Smooth muscle cell (in vitro differentiated cells): ENCODE data around the gene FMO4. TPM values are rescaled to one million over a fixed set of nuclear protein-coding genes. Genes with fewer than 3 reads are reported as not detected.
"Not testable (repeated sequence)": the region's sequence is repeated elsewhere in the genome, so short reads cannot be mapped to it uniquely, and the experiment has no call there.

ENCODE experiments used
- DNase-seq: peaks from one replicate; lab custom pipeline; 2025; ENCODE audit not compliant: unreplicated experiment; lab: John Stamatoyannopoulos, UW
- H2AFZ ChIP-seq: fragments of 200-600 bp; sonication (generic); 2 replicates; pipeline ENCODE4 v1.6.0; 2016; ENCODE audit warnings: antibody characterized with exemption, low read depth, mild to moderate bottlenecking
- H3F3A ChIP-seq: fragments of 200-600 bp; sonication (generic); 2 replicates; pipeline ENCODE4 v1.6.0; 2017; ENCODE audit warnings: antibody characterized with exemption, low read depth
- H3K27ac ChIP-seq: fragments of 200-600 bp; sonication (generic); 2 replicates; pipeline ENCODE4 v1.5.1; 2016; ENCODE audit warnings: low read depth, mild to moderate bottlenecking
- H3K27me3 ChIP-seq: fragments of 200-600 bp; sonication (generic); 2 replicates; pipeline ENCODE4 v1.6.1; 2016; ENCODE audit warnings: low read depth, mild to moderate bottlenecking
- H3K36me3 ChIP-seq: fragments of 200-600 bp; sonication (generic); 2 replicates; pipeline ENCODE4 v1.5.1; 2016; ENCODE audit warnings: low read depth
- H3K4me1 ChIP-seq: fragments of 200-600 bp; sonication (generic); 2 replicates; pipeline ENCODE4 v1.5.1; 2016; ENCODE audit warnings: low read depth
- H3K4me2 ChIP-seq: fragments of 200-600 bp; sonication (generic); 2 replicates; pipeline ENCODE4 v1.6.0; 2016; ENCODE audit warnings: mild to moderate bottlenecking
- H3K4me3 ChIP-seq: fragments of 200-600 bp; sonication (generic); 2 replicates; pipeline ENCODE4 v1.5.1; 2016; ENCODE audit warnings: mild to moderate bottlenecking
- H3K79me2 ChIP-seq: fragments of 200-600 bp; sonication (generic); 2 replicates; pipeline ENCODE4 v1.6.0; 2016; ENCODE audit warnings: low read depth, mild to moderate bottlenecking
- H3K9ac ChIP-seq: fragments of 200-600 bp; sonication (generic); 2 replicates; pipeline ENCODE4 v1.6.0; 2016; ENCODE audit warnings: low read depth
- H3K9me3 ChIP-seq: fragments of 200-600 bp; sonication (generic); replicated peaks from 2 replicates; pipeline ENCODE4 v1.5.1; 2016; ENCODE audit warnings: low read depth
- H4K20me1 ChIP-seq: fragments of 200-600 bp; sonication (generic); 2 replicates; pipeline ENCODE4 v1.6.0; 2016; ENCODE audit warnings: low read depth
- WGBS: methylation state at CpG from one replicate; pipeline ENCODE4 v1.1.7; 2016; ENCODE audit warnings: low lambda C conversion rate; 5-methylcytosine and 5-hydroxymethylcytosine counted together
- polyA plus RNA-seq: library from polyadenylated mRNA; unstranded; fragments of >200 nt; fragmentation: Nextera tagmentation; extraction: Ambion mirVana; gene quantifications from 2 replicates; pipeline ENCODE4 v1.2.1, GENCODE V29; 2016
- small RNA-seq: library from RNA; depleted of rRNA; stranded (forward); fragments of <200 nt; gene quantifications from one replicate; pipeline ENCODE3, GENCODE V24; 2014
- total RNA-seq: library from RNA; depleted of rRNA; stranded (reverse); fragments of >200 nt; gene quantifications from 2 replicates; pipeline ENCODE4 v1.2.3, GENCODE V29; 2014
- TF ChIP-seq, protein P1 (sequence below): fragments of 200-600 bp; sonication (generic); IDR thresholded peaks from 2 replicates; pipeline ENCODE4 v1.5.1; 2017; ENCODE audit warnings: borderline replicate concordance, mild to moderate bottlenecking, antibody characterized with exemption; ENCODE audit not compliant: insufficient read depth, poor library complexity, severe bottlenecking

Gene FMO4
- total and polyA plus RNA-seq, 2 experiments from 2014 or later, result 2.0 TPM

DNA sequence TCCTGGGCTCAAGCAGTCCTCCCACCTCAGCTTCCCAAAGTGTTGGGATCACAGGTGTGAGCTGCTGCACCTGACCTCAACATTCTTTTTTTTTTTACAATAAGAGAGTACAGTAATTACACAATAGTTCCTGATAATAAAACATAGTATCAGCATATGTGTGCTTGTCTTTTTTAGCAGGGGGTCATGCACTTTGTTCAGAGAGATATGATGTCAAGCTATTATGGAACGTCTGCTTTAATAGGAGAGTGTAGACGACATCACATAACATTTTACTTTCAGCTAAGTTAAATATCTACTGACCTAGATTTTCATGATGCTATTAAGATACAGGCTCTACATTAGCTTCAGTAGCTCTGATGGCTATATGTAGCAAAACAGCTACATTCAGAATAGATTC lies 70.5 kb downstream of the FMO4 start:
- H3K4me2 ChIP-seq, result no peak overlapping the region
- H2AFZ ChIP-seq, result no peak overlapping the region
- no peaks in the 10 kb centered on the region for H3K27me3 ChIP-seq
- H3K36me3 ChIP-seq, result no peaks in the 10 kb centered on the region
- no peak overlapping the region for H3K4me3 ChIP-seq
- no peaks in the 10 kb centered on the region for H4K20me1 ChIP-seq
- DNase-seq, result no peak
- no peaks in the 10 kb centered on the region for H3K4me1 ChIP-seq
- H3K27ac ChIP-seq, result no peak overlapping the region
- H3K9me3 ChIP-seq, result no peaks in the 10 kb centered on the region
- TF ChIP-seq, protein P1, sequence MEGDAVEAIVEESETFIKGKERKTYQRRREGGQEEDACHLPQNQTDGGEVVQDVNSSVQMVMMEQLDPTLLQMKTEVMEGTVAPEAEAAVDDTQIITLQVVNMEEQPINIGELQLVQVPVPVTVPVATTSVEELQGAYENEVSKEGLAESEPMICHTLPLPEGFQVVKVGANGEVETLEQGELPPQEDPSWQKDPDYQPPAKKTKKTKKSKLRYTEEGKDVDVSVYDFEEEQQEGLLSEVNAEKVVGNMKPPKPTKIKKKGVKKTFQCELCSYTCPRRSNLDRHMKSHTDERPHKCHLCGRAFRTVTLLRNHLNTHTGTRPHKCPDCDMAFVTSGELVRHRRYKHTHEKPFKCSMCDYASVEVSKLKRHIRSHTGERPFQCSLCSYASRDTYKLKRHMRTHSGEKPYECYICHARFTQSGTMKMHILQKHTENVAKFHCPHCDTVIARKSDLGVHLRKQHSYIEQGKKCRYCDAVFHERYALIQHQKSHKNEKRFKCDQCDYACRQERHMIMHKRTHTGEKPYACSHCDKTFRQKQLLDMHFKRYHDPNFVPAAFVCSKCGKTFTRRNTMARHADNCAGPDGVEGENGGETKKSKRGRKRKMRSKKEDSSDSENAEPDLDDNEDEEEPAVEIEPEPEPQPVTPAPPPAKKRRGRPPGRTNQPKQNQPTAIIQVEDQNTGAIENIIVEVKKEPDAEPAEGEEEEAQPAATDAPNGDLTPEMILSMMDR, result no peak
- H3K9ac ChIP-seq, result no peak overlapping the region
- H3F3A ChIP-seq, result no peaks in the 10 kb centered on the region
- no peaks in the 10 kb centered on the region for H3K79me2 ChIP-seq
- 88% methylated on average over 2 of the region's 2 CpGs for WGBS

DNA sequence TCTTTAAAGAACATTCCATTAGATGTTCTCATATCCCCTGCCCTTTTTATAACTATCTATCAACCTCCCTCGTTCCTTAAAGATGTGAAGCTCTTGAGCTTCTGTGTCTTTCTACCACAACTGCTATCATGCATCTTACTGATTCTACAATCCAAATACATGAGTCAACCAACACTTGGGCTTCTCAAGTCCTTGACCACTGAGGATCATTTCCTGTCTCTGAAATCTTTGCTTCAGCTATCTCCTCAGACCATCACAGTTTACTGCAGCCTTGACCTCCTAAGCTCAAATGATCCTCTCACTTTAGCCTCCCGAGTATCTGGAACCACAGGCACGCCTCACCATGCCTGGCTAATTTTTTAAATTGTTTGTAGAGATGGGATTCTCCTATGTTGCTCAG lies 75.2 kb downstream of the FMO4 start:
- WGBS, result 21% methylated on average over 3 of the region's 3 CpGs
- Histone ChIP-seq H3K4me2 (no peak overlapping the region), H3K27me3 (no peaks in the 10 kb centered on the region), H3F3A (no peaks in the 10 kb centered on the region), H3K9ac (no peak overlapping the region), H4K20me1 (no peaks in the 10 kb centered on the region), H3K27ac (no peak overlapping the region), H3K79me2 (no peaks in the 10 kb centered on the region), H3K4me1 (no peaks in the 10 kb centered on the region), H3K9me3 (no peaks in the 10 kb centered on the region), H2AFZ (no peak overlapping the region), H3K4me3 (no peak overlapping the region), H3K36me3 (no peaks in the 10 kb centered on the region)
- TF ChIP-seq, protein P1, result no peak
- no peak for DNase-seq

DNA sequence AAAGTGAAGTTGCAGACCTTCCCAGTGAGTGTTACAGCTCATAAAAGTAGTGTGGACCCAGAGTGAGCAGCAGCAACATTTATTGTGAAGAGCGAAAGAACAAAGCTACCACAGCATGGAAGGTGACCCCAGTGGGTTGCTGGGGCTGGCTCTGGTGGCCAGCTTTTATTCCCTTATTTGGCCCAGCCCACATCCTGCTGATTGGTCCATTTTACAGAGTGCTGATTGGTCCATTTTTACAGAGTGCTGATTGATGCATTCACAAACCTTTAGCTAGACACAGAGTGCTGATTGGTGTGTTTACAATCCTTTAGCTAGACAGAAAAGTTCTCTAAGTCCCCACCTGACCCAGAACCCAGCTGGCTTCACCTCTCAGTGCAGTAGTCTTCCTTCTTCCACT lies 76.8 kb downstream of the FMO4 start:
- DNase-seq, H4K20me1 ChIP-seq, H3K4me3 ChIP-seq, H3F3A ChIP-seq, H3K4me1 ChIP-seq, H3K79me2 ChIP-seq, H3K9ac ChIP-seq, H3K4me2 ChIP-seq, H3K9me3 ChIP-seq, H3K27me3 ChIP-seq, H3K27ac ChIP-seq, H3K36me3 ChIP-seq, H2AFZ ChIP-seq: not testable (repeated sequence)
- WGBS, result 100% methylated on average over 1 of the region's 1 CpG

Small RNAs within 50 kb of the gene (small RNA-seq; reads per million reads assigned to genes)
- not detected for gene SRP14P4

Other genes with a start within 250 kb of the FMO4 start
- not detected in 2 replicates for gene FMO3, start 223.3 kb upstream of the FMO4 start, total RNA-seq
- gene FMO3, start 223.3 kb upstream of the FMO4 start, polyA plus RNA-seq, result 0.33 TPM in 1 of 2 replicates, not detected in the other
- not detected in 2 replicates for gene FMO2, start 128.9 kb upstream of the FMO4 start, total RNA-seq
- gene FMO2, start 128.9 kb upstream of the FMO4 start, polyA plus RNA-seq, result not detected in 2 replicates
- not detected in 2 replicates for gene FMO1, start 65.7 kb upstream of the FMO4 start, total RNA-seq
- gene FMO1, start 65.7 kb upstream of the FMO4 start, polyA plus RNA-seq, result not detected in 2 replicates
- gene PRRC2C, start 171.3 kb downstream of the FMO4 start, total RNA-seq, result 84.7 and 106 TPM in 2 replicates
- 89.8 and 117 TPM in 2 replicates for gene PRRC2C, start 171.3 kb downstream of the FMO4 start, polyA plus RNA-seq